Adipose tissue (tissue), 3 donors: Measurements from ENCODE around the gene NUP50. TPM values are rescaled to one million over a fixed set of nuclear protein-coding genes. Genes with fewer than 3 reads are reported as not detected.

Experiments
- H3K27ac ChIP-seq: one replicate; pipeline ENCODE4 v1.5.1; 2013; ENCODE audit warnings: low read depth, low read length
- WGBS, 3 donors: extraction: QIAGEN DNeasy Blood & Tissue Kit; methylation state at CpG; one replicate each; pipeline ENCODE4 v1.1.7; 2013; 5-methylcytosine and 5-hydroxymethylcytosine counted together
- polyA plus RNA-seq, 3 donors: library from polyadenylated mRNA; stranded (reverse); fragments of 200-250 nt; gene quantifications; one replicate each; pipeline ENCODE4 v1.2.3, GENCODE V29; 2013
- donor health status: healthy with polysubstance abuse.
- donor health status: Bipolar disorder and iron deficiency.
- donor health status: healthy.

NUP50 gene
- polyA plus RNA-seq, 3 donors = 9.3 to 17.4 (median 12.4) TPM

- WGBS, 3 donors = 73 to 81% (median 74%) methylated on average over 9 of the region's 9 CpGs
- no peak overlapping the region for H3K27ac ChIP-seq
Observed at GRCh38 chr22:45155050-45155840, 8.5 kb upstream of the NUP50 start.

- WGBS, 3 donors = 78 to 91% (median 81%) methylated on average over 3 of the region's 3 CpGs
Observed at GRCh38 chr22:45157907-45158306, 5.8 kb upstream of the NUP50 start.

GRCh38 chr22:45159652-45160462, 3.9 kb upstream of the NUP50 start:
- WGBS, 3 donors = 30 to 45% (median 30%) methylated on average over 5 of the region's 5 CpGs
- peak overlapping the region; percentile 42 for H3K27ac ChIP-seq

More at GRCh38 chr22:45157907-45158306, 5.8 kb upstream of the NUP50 start:
- no peak overlapping the region for H3K27ac ChIP-seq

GRCh38 chr22:45162531-45162930, 1.2 kb upstream of the NUP50 start:
- H3K27ac ChIP-seq = no peak overlapping the region

GRCh38 chr22:45163099-45163450, 650 bp upstream of the NUP50 start:
- WGBS, 3 donors = 3 to 11% (median 7%) methylated on average over 13 of the region's 13 CpGs
- H3K27ac ChIP-seq = peak overlapping the region; percentile 59

More at GRCh38 chr22:45162531-45162930, 1.2 kb upstream of the NUP50 start:
- 78 to 83% (median 80%) methylated on average over 19 of the region's 19 CpGs for WGBS, 3 donors

- 1% methylated on average over 24 to 59 of the region's 59 CpGs for WGBS, 3 donors
- no peak overlapping the region for H3K27ac ChIP-seq
Observed at GRCh38 chr22:45164270-45165088, 754 bp downstream of the NUP50 start.

- 57 to 68% (median 57%) methylated on average over 5 of the region's 5 CpGs for whole genome bisulfite sequencing, 3 donors
- H3K27ac ChIP-seq = no peak overlapping the region
Observed at GRCh38 chr22:45166932-45167331, 3.2 kb downstream of the NUP50 start.

GRCh38 chr22:45169591-45170466, 6.1 kb downstream of the NUP50 start:
- WGBS, 3 donors = 75 to 83% (median 79%) methylated on average over 19 of the region's 19 CpGs
- no peak overlapping the region for H3K27ac ChIP-seq

- no peak overlapping the region for H3K27ac ChIP-seq
- WGBS, 3 donors = 81 to 87% (median 85%) methylated on average over 6 of the region's 6 CpGs
Observed at GRCh38 chr22:45171830-45172229, 8.1 kb downstream of the NUP50 start.

GRCh38 chr22:45172881-45173585, 9.3 kb downstream of the NUP50 start:
- H3K27ac ChIP-seq = no peak overlapping the region
- 57 to 79% (median 67%) methylated on average over 7 of the region's 7 CpGs for WGBS, 3 donors

- WGBS, 3 donors = 82 to 84% (median 83%) methylated on average over 9 of the region's 9 CpGs
- H3K27ac ChIP-seq = no peak overlapping the region
Observed at GRCh38 chr22:45179276-45180049, 15.7 kb downstream of the NUP50 start.

GRCh38 chr22:45180146-45180679, 16.5 kb downstream of the NUP50 start:
- 73 to 93% (median 77%) methylated on average over 14 of the region's 14 CpGs for WGBS, 3 donors
- no peak overlapping the region for H3K27ac ChIP-seq

GRCh38 chr22:45181240-45181639, 17.5 kb downstream of the NUP50 start:
- WGBS, 3 donors = 96 to 99% (median 96%) methylated on average over 4 of the region's 4 CpGs
- H3K27ac ChIP-seq = no peak overlapping the region

- WGBS, 3 donors = 88 to 94% (median 88%) methylated on average over 2 of the region's 2 CpGs
- H3K27ac ChIP-seq = no peak overlapping the region
Observed at GRCh38 chr22:45181766-45182165, 18.0 kb downstream of the NUP50 start.

GRCh38 chr22:45183974-45184373, 20.2 kb downstream of the NUP50 start:
- H3K27ac ChIP-seq = no peak overlapping the region
- 89 to 93% (median 93%) methylated on average over 13 of the region's 13 CpGs for WGBS, 3 donors
